ENCODE data around the gene HRNR.

HRNR gene

DNA sequence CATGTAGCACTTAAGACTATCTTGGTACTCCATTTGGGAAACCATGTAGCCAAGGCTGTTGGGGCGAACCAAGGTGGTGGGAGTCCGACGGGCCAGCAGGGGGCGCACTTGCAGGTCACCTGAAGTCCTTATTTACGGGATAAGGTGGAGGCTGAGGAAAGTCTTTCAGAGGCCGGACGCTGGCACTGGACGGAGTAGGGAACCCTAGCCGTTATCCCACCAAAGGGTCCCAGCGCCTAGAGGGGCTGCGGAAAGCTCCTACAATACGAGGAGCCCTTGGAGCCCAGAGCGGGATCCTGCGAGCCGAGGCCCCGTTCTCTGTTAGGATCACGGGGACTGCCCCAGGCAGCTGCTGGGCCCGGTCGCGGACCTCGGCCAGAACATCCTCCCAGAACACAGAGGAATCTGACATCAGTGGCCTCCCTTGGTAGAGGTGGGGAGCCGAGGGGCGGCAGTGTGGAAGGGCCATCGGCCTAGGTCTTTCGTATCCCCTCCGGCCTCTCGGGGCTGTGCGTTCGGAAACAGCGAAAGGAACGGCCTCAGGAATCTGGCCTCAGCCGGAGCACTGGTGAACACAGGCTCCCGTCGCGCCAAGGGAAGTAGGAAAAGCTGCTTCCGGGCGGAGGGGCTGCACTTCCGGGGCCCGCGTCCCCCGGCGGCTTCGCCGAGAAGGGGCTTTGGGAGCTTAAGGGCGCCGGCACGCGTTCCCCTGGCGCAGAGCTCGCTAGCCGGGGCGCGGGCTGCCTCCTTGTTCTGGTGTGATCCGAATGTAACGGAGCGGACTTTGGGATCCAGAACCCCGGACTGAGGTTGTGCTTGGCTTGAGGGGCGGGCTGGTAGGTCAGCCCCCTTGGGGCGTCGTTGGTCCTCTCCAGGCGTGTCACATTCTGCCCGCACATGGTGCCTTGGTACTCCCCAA is 35.1 kb downstream of the HRNR start:
- DNase-seq: peak; percentile 89

DNA sequence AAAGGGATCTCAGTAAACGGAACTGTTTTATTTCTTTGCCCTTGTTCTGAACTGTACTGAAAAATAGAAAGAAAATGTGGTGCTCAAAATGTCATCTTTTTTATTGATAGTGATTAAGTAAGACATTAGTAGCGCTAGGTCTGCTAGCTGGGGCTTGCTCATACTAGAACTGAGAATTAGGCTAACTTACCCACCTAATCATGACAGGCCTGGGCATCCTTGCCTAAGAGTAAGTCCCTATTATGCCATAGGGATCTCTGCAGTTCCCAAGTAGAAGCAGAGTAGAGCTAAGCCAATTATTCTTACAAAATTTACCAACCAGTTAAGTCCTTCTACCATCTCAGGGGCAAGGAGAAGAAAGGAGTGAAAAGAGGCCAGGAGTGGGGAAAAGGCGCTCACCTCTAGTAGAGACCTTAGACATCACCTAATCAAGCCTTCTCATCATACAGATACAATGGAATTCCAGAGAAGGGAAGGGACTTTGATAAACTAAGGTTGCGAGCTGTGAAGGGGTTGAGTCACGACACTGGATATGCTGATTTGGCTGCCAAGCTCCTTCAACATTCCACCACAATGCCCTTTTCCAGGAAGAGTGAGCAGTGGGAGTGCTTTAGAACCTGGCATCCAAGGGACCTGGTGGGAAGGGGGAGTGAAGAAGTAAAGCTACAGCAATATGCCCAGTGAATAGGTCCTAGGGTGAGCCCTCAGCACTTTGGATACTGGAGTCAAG is 37.3 kb downstream of the HRNR start:
- DNase-seq: no peak

DNA sequence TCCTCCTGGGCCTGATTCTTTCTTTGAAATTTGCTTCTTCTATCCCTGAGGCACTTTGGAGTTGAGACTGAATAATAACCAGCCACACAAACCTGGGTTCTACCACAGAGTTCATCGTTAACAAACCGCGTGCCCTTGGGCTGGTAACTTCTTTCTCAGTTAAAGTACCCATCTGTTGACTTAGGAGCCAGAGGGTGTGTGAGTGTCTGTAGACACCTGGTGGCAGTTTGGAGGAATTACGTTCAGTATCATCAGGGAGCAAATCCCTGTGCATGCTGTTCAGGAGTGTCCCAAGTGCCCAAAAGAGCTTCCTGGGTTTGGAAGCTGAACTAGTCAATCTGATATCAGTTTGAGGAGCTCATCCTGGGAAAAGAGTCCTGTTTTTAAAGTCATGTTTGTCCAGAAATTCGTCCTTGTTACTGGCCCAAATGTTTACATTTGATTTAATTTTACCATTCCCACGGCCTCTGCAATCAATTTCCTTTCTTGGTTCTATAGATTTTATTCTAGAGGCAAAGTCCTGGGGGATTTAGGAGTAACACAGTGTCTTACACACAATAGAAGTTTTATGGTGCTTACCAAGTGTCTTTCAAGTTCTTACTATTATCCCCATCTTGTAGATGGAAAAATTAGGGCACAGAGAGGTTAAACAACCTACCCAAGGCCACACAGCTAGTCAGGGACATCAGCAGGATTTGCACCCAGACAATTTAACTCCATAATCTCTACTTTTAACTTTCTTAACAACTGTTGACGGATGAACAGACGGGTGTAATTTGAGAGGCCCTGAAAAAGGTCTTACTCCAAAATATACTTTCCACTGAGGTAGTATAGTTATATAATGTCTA is 38.2 kb downstream of the HRNR start:
- peak; percentile 75 for DNase-seq

DNA sequence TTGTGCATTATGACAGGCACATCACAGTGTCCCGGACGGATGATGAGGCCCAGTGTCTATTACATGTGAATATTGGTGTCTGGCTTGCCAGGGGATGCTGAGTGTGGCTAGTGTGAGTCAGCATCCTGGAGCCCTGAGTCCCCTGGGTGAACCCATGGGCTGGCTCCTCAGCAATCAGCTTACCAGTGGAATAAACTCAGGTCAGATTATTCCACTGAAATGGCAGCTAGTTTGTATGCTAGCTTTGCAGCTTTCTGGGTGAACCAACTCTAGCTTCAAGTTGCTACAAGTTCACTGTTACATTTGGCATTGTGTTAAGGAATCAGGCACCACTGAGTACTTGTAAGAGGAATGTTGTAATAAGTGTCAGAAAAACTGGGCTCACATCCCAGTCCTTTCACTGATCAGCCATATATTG is 41.0 kb downstream of the HRNR start:
- no peak for DNase-seq

DNA sequence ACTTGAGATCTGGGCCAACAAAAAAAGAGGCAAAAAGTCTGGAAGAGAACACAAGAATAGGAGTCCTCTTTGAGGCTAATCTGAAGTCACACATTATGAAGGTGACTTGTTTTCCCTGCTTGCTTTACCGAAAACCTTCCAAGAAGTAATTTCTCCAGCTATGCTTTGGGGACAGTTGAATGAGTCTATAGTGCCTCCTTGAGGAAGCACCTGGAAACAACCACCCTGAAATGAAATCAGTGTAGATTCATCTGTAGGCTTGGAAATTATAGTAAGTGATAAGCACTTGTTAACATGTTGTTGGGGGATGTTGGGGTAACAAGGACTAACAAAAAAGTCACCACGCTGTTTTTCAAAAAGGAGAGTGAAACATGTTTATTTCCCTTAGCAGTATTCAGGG is 41.6 kb downstream of the HRNR start:
- peak; percentile 70 for DNase-seq

DNA sequence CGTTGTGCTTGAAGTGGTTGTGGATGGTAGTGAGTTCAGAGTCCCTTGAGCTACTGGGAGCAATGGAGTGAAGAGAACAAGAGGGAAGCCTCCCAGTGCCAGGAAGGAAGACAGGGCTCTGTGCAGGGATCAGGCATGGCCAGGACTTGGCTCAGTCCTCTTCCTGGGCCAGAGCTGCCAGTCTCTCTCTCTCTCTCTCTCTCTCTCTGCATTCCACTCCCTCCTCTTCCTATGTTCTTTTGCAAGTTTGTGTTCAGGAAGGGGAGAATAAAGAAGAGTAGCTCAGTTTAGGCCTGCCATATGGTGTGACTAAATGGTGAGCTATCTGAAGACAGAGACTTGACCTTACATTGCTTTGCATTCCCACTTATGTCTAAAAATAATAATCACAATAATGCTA is 44.4 kb downstream of the HRNR start:
- DNase-seq: no peak

DNA sequence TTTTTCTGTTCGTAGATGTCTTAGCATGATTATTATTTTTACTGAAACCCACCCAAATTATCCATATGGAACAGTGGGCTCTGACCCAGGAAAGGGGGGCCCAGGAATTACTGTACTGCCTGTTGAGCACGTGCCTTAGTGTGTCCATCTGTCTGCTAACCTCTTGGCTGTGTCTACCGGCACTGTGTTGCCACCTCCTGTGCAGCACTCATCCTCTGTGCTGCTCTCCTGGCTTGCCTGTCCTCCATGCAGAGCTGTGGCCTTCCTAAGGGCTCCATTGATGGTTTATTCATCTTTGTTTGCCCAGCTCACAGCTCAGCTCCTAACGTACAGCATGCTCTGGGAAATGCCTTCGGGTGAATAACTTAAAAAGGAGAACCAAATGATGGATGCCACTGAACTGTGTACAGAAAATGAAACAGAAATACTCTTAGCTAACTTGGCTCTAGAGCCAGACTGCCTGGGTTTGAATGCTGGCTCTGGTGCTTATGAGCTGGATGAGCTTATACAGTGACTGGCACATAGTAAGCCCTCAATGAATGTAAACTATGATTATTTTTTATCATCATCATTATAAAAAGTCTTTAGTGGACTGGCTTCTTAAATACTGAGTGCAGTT is 53.6 kb downstream of the HRNR start:
- DNase-seq: no peak

DNA sequence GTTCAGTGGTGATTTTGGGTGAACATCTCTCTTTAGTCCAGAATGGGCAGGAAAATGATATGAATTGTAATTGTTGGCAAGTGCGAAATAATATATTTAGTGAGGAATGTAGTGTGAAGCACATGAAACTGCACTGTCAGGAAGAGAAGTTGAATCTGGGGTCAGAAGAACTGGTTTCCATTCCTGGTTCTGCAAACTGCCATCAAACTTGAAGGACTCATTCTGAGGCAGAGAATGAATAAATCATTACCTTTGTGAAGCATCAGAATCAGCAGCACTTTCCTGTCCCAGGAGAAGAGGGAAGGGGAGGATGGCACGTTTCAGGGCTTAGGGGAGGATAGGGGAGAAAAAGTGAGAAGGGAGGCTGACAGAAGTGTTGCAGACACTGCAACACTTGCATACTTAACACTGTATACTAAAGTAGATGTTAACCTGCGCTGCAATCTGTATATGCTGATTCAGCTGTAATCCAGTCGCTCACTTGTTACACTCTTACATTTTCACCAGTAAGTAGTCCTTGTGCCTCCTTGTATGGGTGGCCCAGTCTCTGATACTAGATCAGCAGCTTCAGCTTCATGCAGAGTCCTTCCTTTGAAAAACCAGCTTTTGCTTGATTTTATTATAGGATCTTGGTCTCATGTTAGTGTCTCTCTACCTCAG is 54.5 kb downstream of the HRNR start:
- DNase-seq: no peak

DNA sequence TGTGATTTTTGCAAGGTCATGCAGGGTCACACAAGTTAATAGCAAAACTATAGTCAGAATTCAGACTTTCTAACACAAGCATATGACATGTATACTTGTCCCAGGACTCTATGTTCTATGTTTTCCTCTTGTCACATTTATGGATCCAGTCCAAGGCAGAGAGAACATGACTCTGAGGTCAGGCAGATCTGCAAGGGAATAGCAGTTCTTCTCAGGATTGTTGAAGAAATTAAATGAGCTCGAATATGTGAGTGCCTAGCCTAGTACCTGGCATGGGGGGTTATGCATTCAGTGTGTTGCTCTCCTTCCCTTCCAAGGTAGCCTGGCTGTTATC is 55.5 kb downstream of the HRNR start:
- DNase-seq: peak; percentile 38

DNA sequence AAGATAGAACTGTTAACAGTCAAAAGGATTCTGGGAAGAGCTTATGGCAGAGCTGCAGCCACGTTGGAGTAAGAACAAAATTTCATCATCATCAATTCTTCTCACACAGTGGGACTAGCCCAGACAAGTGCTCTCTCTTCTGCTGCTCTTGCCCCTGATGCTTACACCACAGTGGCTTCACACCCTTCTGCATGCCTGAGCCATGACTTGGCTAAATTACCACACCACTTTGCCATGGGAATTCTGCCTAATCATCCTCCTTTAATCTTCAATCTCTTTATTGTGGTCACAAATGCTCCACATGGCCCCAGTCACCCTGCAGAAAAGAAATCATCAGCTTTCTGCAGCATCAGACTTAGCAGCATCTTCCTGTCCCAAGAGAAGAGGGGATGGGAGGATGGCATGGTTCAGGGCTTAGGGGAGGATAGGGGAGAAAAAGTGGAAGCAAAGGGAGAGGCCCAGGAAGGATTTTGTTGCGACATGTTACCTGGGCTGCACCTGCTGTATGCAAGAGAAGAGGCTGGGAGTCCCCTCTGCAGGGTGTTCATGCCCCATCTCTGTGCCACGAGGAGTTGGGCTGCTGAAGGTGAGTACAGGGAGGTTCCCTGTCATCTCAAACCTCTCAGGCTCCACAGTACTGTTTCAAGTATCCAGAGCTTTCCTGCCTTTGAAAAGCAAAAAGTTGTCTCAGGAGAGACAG is 56.0 kb downstream of the HRNR start:
- peak; percentile 94 for DNase-seq

DNA sequence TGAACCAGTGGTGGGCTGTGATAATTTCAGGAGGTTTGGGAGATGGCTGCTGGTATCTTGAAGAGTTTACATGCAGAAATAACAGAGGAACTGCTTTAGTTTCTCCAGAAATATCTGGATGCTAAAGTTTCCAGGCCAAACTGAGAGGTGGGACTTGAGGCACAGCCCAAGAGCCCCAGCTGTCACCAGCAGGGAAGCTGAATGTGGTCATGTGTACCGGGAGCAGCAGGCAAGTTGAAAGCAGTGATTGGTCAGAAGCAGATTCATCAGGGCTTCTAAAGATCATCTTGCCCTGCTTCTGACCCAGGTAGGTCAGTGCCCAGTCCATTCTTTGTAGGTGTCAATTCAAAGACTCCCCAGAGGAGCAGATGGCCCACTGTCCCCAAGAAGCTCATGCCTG is 57.0 kb downstream of the HRNR start:
- DNase-seq: no peak

DNA sequence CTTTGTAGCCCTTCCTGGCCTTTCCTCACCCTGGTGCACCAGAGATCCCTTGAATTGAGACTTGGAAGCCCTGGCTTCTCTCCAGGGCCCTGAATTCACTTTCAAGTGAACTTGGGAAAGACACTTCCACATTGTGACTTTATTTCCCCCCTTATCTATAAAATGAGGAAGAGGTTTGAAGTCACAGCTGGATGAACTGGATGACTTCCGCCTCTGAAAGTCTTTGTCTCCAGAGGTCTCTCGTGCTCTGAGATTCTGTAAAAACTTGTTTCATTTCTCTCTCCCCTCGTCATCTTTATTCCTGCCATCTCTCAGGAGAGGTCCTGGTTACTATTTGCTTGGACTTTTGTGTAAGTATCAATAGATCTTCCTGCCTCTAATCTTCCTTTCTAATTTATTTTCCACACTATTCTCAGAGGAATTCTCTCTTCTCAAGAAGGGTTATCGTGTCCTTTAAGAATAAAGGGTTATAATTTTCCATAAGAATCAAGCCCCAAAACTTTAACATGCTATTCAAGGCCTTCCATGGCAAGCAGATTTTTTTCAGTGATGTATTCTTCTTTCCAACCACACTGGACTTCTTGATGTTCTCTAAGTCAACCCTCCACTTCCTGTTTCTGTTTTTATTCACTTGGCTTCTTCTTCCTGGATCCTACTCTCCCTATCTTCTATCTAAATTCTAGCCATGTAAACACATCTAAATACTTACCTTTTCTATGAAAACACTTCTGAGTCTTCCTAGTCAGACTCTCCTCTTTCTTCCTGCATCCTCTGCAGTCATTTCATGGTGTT is 58.5 kb downstream of the HRNR start:
- DNase-seq: peak; percentile 62

DNA sequence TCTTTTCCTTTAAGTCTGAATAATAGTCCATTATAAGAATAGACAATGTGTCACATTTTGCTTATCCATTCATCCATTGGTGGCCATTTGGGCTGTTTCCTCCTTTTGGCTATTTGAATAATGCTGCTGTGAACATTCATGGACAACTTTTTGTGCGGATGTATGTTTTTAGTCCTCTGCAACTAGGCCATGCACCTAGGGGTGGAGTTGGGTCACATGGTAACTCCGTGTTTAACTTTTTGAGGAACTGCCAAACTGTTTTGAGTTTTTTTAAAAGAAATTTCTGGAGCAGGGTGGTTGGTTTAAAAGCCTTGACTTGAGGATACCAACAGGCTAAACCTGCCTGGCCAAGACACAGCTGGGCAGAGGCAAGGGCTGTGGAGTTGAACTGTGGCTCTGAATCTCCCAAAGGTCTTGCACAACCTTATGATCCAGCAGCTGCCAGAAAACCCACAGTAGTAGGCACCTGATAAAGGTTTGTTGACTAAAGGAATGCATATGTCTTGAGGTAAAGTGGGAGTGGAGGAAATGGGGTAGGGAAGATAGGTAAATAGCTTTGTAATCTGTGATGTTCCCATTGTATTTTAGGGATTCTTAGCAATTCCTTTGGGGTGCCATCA is 59.4 kb downstream of the HRNR start:
- DNase-seq: peak; percentile 18

DNA sequence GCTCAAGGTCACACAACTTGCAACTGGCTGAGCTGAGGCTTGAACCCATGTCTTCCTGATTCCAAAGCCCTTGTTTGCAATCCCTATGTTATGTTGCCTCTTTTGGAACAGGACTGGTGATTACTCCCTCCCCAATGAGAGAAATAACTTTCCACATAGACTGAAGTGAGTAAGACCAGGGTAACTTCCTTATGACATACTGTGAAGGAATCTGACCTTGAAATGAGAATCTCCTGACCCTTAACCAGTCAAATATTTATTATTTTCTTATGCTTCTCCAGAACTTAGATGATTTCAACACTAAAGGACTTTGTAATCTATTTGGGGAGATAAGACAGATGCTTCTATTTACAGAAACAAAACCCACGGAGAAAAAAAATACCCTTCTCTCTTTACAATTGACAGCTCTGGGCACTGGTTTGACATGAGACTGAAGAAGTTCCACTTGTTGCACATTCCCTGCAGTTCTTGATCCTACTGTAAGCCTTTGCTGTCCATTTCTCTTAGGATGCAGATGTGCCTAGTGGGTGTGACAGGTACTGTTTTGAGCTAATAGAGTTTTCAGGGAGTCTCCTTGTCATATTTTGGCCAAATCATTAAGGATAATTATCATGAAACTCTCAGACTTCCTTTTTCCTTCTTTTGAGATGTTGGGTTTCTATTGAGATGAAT is 61.1 kb downstream of the HRNR start:
- peak; percentile 20 for DNase-seq

Measured in OCI-M1 (cell line).